SKM-1 treated with dmso at 0.1 percent for 144 hours (cell line): ENCODE results near the gene ZSCAN1.
"Not testable (repeated sequence)": the region's sequence is repeated elsewhere in the genome, so short reads cannot be mapped to it uniquely, and the experiment has no call there.

Source experiments
- DNase-seq: peaks from one replicate; lab custom pipeline; 2025; ENCODE audit not compliant: unreplicated experiment; lab: John Stamatoyannopoulos, UW

The ZSCAN1 gene

GRCh38 chr19:58033741-58034476, at the start of gene ZSCAN1:
Gene ZSCAN1, plus strand, starts transcription at chr19:58034025. Its CDS starts 3,812 bp downstream, at chr19:58037837.
- no peak for DNase-seq

GRCh38 chr19:57992841-57993240, 41.0 kb upstream of the ZSCAN1 start:
- DNase-seq, result no peak

- no peak for DNase-seq
Observed at GRCh38 chr19:58000677-58001076, 33.1 kb upstream of the ZSCAN1 start.

GRCh38 chr19:58001895-58002369, 31.9 kb upstream of the ZSCAN1 start:
- DNase-seq, result no peak

GRCh38 chr19:58002384-58003173, 31.2 kb upstream of the ZSCAN1 start, which contains the start of gene ZNF606:
Gene ZNF606, minus strand, starts transcription at chr19:58002820. Its CDS starts 1,501 bp downstream, at chr19:58001319.
- peak; percentile 8 for DNase-seq

- no peak for DNase-seq
Observed at GRCh38 chr19:58003174-58003828, 30.5 kb upstream of the ZSCAN1 start.

- DNase-seq, result no peak
Observed at GRCh38 chr19:58007285-58007684, 26.5 kb upstream of the ZSCAN1 start.

- DNase-seq, result not testable (repeated sequence)
Observed at GRCh38 chr19:58008877-58009276, 24.9 kb upstream of the ZSCAN1 start.

- no peak for DNase-seq
Observed at GRCh38 chr19:58009301-58009665, 24.5 kb upstream of the ZSCAN1 start.

GRCh38 chr19:58009666-58010301, 24.0 kb upstream of the ZSCAN1 start:
- peak; percentile 23 for DNase-seq

GRCh38 chr19:58010507-58010906, 23.3 kb upstream of the ZSCAN1 start:
- no peak for DNase-seq

GRCh38 chr19:58014141-58014540, 19.7 kb upstream of the ZSCAN1 start:
- DNase-seq, result no peak

- DNase-seq, result no peak
Observed at GRCh38 chr19:58020129-58020528, 13.7 kb upstream of the ZSCAN1 start.

GRCh38 chr19:58021541-58022282, 12.1 kb upstream of the ZSCAN1 start:
- DNase-seq, result no peak

GRCh38 chr19:58022283-58022660, 11.6 kb upstream of the ZSCAN1 start:
- DNase-seq, result no peak

GRCh38 chr19:58024661-58025060, 9.2 kb upstream of the ZSCAN1 start:
- no peak for DNase-seq

GRCh38 chr19:58034477-58034793, 610 bp downstream of the ZSCAN1 start:
- DNase-seq, result no peak

GRCh38 chr19:58035863-58036262, 2.0 kb downstream of the ZSCAN1 start:
- DNase-seq, result no peak

- no peak for DNase-seq
Observed at GRCh38 chr19:58037927-58038687, 4.3 kb downstream of the ZSCAN1 start.

GRCh38 chr19:58038688-58039204, 4.9 kb downstream of the ZSCAN1 start:
- no peak for DNase-seq
